Right lobe of liver (tissue), 4 donors: ENCODE measurements around the gene PLA2G2C.

Experiments used
- POLR2A ChIP-seq: fragments of 450-650 bp; IDR thresholded peaks from one replicate; pipeline ENCODE4 v1.6.1; 2017; ENCODE audit warnings: antibody characterized with exemption, mild to moderate bottlenecking
- TF ChIP-seq, protein P1 (sequence below), 4 donors: fragments of 200-600 bp in 3 of 4; fragments of 450-650 bp in 1 of 4; IDR thresholded peaks; one replicate each; pipeline versions ENCODE4 v1.5.1 to v1.8.0; 2016 to 2022; ENCODE audit warnings: antibody characterized with exemption in 4 of 4, mild to moderate bottlenecking in 2 of 4
- donor health status: DM: no; HTN: no; CAD: no.
- donor health status: DM: no; HTN: no; CAD: no.
- donor health status: DM: no; HTN: yes; CAD: no.

- TF ChIP-seq, protein P1, sequence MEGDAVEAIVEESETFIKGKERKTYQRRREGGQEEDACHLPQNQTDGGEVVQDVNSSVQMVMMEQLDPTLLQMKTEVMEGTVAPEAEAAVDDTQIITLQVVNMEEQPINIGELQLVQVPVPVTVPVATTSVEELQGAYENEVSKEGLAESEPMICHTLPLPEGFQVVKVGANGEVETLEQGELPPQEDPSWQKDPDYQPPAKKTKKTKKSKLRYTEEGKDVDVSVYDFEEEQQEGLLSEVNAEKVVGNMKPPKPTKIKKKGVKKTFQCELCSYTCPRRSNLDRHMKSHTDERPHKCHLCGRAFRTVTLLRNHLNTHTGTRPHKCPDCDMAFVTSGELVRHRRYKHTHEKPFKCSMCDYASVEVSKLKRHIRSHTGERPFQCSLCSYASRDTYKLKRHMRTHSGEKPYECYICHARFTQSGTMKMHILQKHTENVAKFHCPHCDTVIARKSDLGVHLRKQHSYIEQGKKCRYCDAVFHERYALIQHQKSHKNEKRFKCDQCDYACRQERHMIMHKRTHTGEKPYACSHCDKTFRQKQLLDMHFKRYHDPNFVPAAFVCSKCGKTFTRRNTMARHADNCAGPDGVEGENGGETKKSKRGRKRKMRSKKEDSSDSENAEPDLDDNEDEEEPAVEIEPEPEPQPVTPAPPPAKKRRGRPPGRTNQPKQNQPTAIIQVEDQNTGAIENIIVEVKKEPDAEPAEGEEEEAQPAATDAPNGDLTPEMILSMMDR (IDR thresholded peaks at IDR 0.05), result no peak
- no peak for TF ChIP-seq POLR2A
Measured at GRCh38 chr1:20138961-20139550, 47.3 kb downstream of the PLA2G2C start, which contains the start of gene PLA2G2F.
